ENCODE data around the gene CREM. TPM values are rescaled to one million over a fixed set of nuclear protein-coding genes. Genes with fewer than 3 reads are reported as not detected.

Gene CREM
- total and polyA plus RNA-seq, 4 donors = 26.8 to 44.7 (median 38.3) TPM

GRCh38 chr10:35167342-35167741 lies 40.7 kb downstream of the CREM start:
- Histone ChIP-seq H3K4me1 (ENCODE audit: control insufficient read depth in 5 of 5, insufficient read depth in 5 of 5, low read length in 5 of 5) (peaks cover 0 to 11% (median 2%) of the 10 kb centered on the region in 5 donors), H3K27ac (ENCODE audit: low read depth in 1 of 2, low read length in 1 of 2) (no peak overlapping the region), H3K27me3 (ENCODE audit: control insufficient read depth in 3 of 3, insufficient read depth in 3 of 3, low read length in 2 of 3) (no peaks in the 10 kb centered on the region), H3K9ac (ENCODE audit: insufficient read depth in 1 of 2, low read length in 2 of 2) (no peak overlapping the region), H3K36me3 (ENCODE audit: control insufficient read depth in 4 of 4, insufficient read depth in 4 of 4, low read length in 4 of 4) (no peaks in the 10 kb centered on the region), H3K4me3 (no peak overlapping the region), H3K9me3 (ENCODE audit: control insufficient read depth in 4 of 4, insufficient read depth in 3 of 4, low read length in 3 of 4) (no peaks in the 10 kb centered on the region)
- DNase-seq (no peak), ATAC-seq (ENCODE audit: insufficient read depth, low FRiP score) (no peak)
- 84 to 93% methylated on average over 2 of the region's 2 CpGs for WGBS, 2 donors
- no peak for TF ChIP-seq CTCF (IDR thresholded peaks at IDR 0.05; ENCODE audit: control extremely low read depth, extremely low read depth)

- no peak overlapping the region for H3K27ac ChIP-seq (ENCODE audit: low read depth in 1 of 2, low read length in 1 of 2)
- no peak for TF ChIP-seq CTCF (IDR thresholded peaks at IDR 0.05; ENCODE audit: control extremely low read depth, extremely low read depth)
- no peaks in the 10 kb centered on the region for H3K27me3 ChIP-seq (ENCODE audit: control insufficient read depth in 3 of 3, insufficient read depth in 3 of 3, low read length in 2 of 3)
- 72 to 75% methylated on average over 1 of the region's 1 CpG for WGBS, 2 donors
- ATAC-seq (ENCODE audit: insufficient read depth, low FRiP score) = no peak
- H3K9me3 ChIP-seq (ENCODE audit: control insufficient read depth in 4 of 4, insufficient read depth in 3 of 4, low read length in 3 of 4) = no peaks in the 10 kb centered on the region
- H3K4me3 ChIP-seq = no peak overlapping the region
- peaks cover 0 to 24% (median 2%) of the 10 kb centered on the region in 5 donors for H3K4me1 ChIP-seq (ENCODE audit: control insufficient read depth in 5 of 5, insufficient read depth in 5 of 5, low read length in 5 of 5)
- H3K36me3 ChIP-seq (ENCODE audit: control insufficient read depth in 4 of 4, insufficient read depth in 4 of 4, low read length in 4 of 4) = no peaks in the 10 kb centered on the region
- DNase-seq = peak in 2 of 3 donors; percentile 51 to 53
- H3K9ac ChIP-seq (ENCODE audit: insufficient read depth in 1 of 2, low read length in 2 of 2) = no peak overlapping the region
These were observed 45.5 kb downstream of the CREM start for GRCh38 chr10:35172146-35172545.

GRCh38 chr10:35172574-35172973 lies 45.9 kb downstream of the CREM start:
- Histone ChIP-seq H3K27me3 (ENCODE audit: control insufficient read depth in 3 of 3, insufficient read depth in 3 of 3, low read length in 2 of 3) (no peaks in the 10 kb centered on the region), H3K9ac (ENCODE audit: insufficient read depth in 1 of 2, low read length in 2 of 2) (no peak overlapping the region), H3K27ac (ENCODE audit: low read depth in 1 of 2, low read length in 1 of 2) (no peak overlapping the region), H3K36me3 (ENCODE audit: control insufficient read depth in 4 of 4, insufficient read depth in 4 of 4, low read length in 4 of 4) (no peaks in the 10 kb centered on the region), H3K4me3 (no peak overlapping the region), H3K4me1 (ENCODE audit: control insufficient read depth in 5 of 5, insufficient read depth in 5 of 5, low read length in 5 of 5) (peaks cover 0 to 24% (median 2%) of the 10 kb centered on the region in 5 donors), H3K9me3 (ENCODE audit: control insufficient read depth in 4 of 4, insufficient read depth in 3 of 4, low read length in 3 of 4) (no peaks in the 10 kb centered on the region)
- DNase-seq (peak; percentile 79 to 96 (median 93)), ATAC-seq (ENCODE audit: insufficient read depth, low FRiP score) (no peak)
- no peak for TF ChIP-seq CTCF (IDR thresholded peaks at IDR 0.05; ENCODE audit: control extremely low read depth, extremely low read depth)
- WGBS, 2 donors = 75 to 79% methylated on average over 5 of the region's 5 CpGs

- H3K36me3 ChIP-seq (ENCODE audit: control insufficient read depth in 4 of 4, insufficient read depth in 4 of 4, low read length in 4 of 4) = peaks cover 0 to 2% (median 0%) of the 10 kb centered on the region in 4 donors
- ATAC-seq (ENCODE audit: insufficient read depth, low FRiP score) (no peak), DNase-seq (peak; percentile 41 to 70 (median 64))
- WGBS, 2 donors = 91 to 96% methylated on average over 9 of the region's 9 CpGs
- no peaks in the 10 kb centered on the region for H3K9me3 ChIP-seq (ENCODE audit: control insufficient read depth in 4 of 4, insufficient read depth in 3 of 4, low read length in 3 of 4)
- no peak overlapping the region for H3K4me3 ChIP-seq
- no peaks in the 10 kb centered on the region for H3K27me3 ChIP-seq (ENCODE audit: control insufficient read depth in 3 of 3, insufficient read depth in 3 of 3, low read length in 2 of 3)
- H3K27ac ChIP-seq (ENCODE audit: low read depth in 1 of 2, low read length in 1 of 2) = no peak overlapping the region
- TF ChIP-seq CTCF (IDR thresholded peaks at IDR 0.05; ENCODE audit: control extremely low read depth, extremely low read depth) = no peak
- peaks cover 0 to 8% (median 0%) of the 10 kb centered on the region in 5 donors for H3K4me1 ChIP-seq (ENCODE audit: control insufficient read depth in 5 of 5, insufficient read depth in 5 of 5, low read length in 5 of 5)
- no peak overlapping the region for H3K9ac ChIP-seq (ENCODE audit: insufficient read depth in 1 of 2, low read length in 2 of 2)
These were observed 51.7 kb downstream of the CREM start for GRCh38 chr10:35178331-35178730.
